ENCODE data around the gene PTPN13.

DNA sequence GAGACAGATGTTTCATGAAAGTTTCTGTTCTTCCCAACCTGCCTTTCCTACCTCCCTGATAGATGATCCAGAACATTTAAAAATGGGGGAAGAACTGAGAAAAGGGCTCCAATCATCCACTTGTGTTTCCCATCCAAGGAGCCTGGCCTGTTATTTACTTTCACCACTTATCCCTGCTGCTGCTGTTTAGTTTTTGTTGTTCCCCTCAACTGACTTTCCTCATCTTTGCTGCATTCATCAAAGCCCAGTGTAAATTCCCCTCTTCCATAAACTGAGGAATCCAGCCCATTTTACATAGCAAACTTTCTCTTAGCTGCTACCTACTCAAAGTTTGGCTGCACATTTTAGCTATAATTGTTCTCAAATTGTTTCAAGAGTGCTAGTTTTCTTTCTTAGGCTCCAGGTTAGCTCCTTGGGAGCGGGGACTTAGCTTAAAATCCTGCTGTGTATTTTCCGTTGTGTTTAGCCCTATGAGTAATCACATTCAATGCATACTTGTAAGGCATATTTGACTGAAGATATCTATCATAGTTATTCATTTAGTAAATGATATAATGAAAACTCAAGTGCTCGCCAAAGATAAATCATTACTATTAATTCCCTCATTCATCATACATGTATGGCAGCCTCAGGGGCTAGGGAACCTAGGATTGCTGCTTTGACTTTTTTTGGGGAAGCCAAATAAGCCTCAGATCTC lies 1.4 kb upstream of the PTPN13 start:
- TF ChIP-seq, protein P1, sequence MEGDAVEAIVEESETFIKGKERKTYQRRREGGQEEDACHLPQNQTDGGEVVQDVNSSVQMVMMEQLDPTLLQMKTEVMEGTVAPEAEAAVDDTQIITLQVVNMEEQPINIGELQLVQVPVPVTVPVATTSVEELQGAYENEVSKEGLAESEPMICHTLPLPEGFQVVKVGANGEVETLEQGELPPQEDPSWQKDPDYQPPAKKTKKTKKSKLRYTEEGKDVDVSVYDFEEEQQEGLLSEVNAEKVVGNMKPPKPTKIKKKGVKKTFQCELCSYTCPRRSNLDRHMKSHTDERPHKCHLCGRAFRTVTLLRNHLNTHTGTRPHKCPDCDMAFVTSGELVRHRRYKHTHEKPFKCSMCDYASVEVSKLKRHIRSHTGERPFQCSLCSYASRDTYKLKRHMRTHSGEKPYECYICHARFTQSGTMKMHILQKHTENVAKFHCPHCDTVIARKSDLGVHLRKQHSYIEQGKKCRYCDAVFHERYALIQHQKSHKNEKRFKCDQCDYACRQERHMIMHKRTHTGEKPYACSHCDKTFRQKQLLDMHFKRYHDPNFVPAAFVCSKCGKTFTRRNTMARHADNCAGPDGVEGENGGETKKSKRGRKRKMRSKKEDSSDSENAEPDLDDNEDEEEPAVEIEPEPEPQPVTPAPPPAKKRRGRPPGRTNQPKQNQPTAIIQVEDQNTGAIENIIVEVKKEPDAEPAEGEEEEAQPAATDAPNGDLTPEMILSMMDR (conservative IDR thresholded peaks at IDR 0.05; ENCODE audit: low read depth, low read length) = no peak
- TF ChIP-seq EZH2phosphoT487 (IDR thresholded peaks at IDR 0.05; ENCODE audit: borderline replicate concordance, low read length) = no peak
